ENCODE results near the gene S100A3. TPM values are rescaled to one million over a fixed set of nuclear protein-coding genes. Genes with fewer than 3 reads are reported as not detected.
"Not testable (repeated sequence)": the region's sequence is repeated elsewhere in the genome, so short reads cannot be mapped to it uniquely, and the experiment has no call there.

S100A3 gene
- total RNA-seq, 2 donors from 2014 or later: not detected

DNA sequence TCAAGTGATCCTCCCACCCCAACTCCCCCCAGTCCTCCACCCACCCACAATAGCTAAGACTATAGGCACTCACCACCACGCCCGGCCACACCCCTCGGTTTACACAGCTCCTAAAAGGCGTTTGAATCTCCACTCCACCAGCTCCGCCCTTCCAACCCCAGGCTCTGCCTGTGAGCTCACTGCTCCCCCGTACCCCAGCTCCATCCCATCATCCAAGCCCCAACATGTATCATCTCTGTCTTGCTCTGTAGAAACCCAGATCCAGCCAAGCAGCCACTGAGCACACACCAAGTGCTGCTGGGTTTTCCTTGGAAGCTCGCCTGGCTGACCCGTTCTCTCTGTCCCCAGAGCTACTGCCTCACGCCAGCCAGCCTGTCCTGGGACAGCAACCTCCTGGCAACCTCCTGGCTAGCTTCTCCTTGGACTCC lies 28.6 kb upstream of the S100A3 start:
- H3K27me3 Mint-ChIP-seq: peaks cover 24% of the 10 kb centered on the region
- H3K36me3 Mint-ChIP-seq (ENCODE audit: low read depth): no peaks in the 10 kb centered on the region
- H3K27ac Mint-ChIP-seq: no peak overlapping the region
- no peaks in the 10 kb centered on the region for H3K9me3 Mint-ChIP-seq
- ATAC-seq (replicated peaks): no peak
- peaks cover 7% of the 10 kb centered on the region for H3K4me1 Mint-ChIP-seq
- no peak overlapping the region for H3K4me3 Mint-ChIP-seq

DNA sequence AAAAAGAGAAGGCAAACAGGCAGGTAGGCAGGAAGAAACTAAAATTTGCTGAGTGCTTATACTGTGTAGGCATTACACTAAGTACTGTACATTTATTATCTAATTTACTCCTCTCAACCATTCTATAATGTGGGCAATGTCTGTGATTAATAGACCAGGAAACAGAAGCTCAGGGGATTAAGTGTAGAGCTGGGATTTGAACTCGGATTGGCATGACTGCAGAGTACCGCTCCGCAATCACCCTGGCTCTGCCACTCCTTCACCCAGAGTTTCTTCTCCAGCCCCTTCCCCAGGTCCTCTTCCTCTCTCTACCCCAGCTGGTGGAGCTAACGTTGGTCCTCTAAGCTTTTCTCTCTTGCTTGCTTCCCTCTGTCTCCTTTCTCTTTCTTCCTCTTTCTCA lies 28.1 kb upstream of the S100A3 start:
- Mint-ChIP-seq H3K4me1 (peaks cover 7% of the 10 kb centered on the region), H3K27me3 (peaks cover 24% of the 10 kb centered on the region), H3K27ac (no peak overlapping the region), H3K4me3 (no peak overlapping the region), H3K9me3 (no peaks in the 10 kb centered on the region), H3K36me3 (ENCODE audit: low read depth) (no peaks in the 10 kb centered on the region)
- ATAC-seq (replicated peaks): no peak

DNA sequence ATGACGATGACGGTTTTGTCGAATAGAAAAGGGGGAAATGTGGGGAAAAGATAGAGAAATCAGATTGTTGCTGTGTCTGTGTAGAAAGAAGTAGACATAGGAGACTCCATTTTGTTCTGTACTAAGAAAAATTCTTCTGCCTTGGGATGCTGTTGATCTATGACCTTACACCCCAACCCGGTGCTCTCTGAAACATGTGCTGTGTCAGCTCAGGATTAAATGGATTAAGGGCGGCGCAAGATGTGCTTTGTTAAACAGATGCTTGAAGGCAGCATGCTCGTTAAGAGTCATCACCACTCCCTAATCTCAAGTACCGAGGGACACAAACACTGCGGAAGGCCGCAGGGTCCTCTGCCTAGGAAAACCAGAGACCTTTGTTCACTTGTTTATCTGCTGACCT lies 26.4 kb upstream of the S100A3 start:
- H3K27ac Mint-ChIP-seq; H3K9me3 Mint-ChIP-seq; H3K36me3 Mint-ChIP-seq (ENCODE audit: low read depth); H3K4me3 Mint-ChIP-seq; ATAC-seq (replicated peaks): not testable (repeated sequence)
- H3K27me3 Mint-ChIP-seq: peaks cover 24% of the 10 kb centered on the region
- peaks cover 15% of the 10 kb centered on the region for H3K4me1 Mint-ChIP-seq

DNA sequence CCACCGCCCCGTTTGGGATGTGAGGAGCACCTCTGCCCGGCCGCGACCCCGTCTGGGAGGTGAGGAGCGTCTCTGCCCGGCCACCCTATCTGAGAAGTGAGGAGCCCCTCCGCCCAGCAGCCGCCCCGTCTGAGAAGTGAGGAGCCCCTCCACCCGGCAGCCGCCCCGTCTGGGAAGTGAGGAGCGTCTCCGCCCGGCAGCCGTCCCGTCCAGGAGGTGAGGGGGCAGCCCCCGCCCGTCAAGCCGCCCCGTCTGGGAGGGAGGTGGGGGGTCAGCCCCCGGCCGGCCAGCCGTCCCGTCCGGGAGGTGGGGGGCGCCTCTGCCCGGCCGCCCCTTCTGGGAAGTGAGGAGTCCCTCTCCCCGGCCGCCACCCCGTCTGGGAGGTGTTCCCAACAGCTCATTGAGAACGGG lies 26.0 kb upstream of the S100A3 start:
- Mint-ChIP-seq H3K27me3 (peaks cover 24% of the 10 kb centered on the region), H3K4me1 (peaks cover 15% of the 10 kb centered on the region)
- not testable (repeated sequence) for H3K9me3 Mint-ChIP-seq; ATAC-seq (replicated peaks); H3K4me3 Mint-ChIP-seq; H3K27ac Mint-ChIP-seq; H3K36me3 Mint-ChIP-seq (ENCODE audit: low read depth)

DNA sequence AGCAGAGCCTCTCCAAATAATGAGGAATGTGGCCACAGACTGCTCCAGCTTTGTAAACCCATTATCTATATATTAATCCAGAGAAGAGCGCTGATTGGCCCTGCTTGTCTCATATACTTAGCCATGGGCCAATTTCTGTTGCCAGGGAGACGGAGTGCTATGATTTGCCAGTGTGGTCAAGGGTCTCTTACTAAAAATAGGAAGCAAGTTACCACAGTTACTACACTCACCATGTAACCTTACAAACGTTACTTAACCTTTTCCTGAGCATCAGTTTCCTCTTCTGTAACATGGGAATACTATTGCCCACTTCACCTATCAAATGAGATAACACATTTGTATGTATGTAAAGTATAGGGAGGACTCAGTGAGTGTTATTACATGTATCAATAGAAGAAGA lies 24.3 kb upstream of the S100A3 start:
- ATAC-seq (replicated peaks): no peak
- Mint-ChIP-seq H3K36me3 (ENCODE audit: low read depth) (peaks cover 4% of the 10 kb centered on the region), H3K4me3 (peak overlapping the region; percentile 80), H3K9me3 (no peaks in the 10 kb centered on the region), H3K27me3 (peaks cover 13% of the 10 kb centered on the region), H3K4me1 (peaks cover 31% of the 10 kb centered on the region), H3K27ac (peak overlapping the region; percentile 95)

DNA sequence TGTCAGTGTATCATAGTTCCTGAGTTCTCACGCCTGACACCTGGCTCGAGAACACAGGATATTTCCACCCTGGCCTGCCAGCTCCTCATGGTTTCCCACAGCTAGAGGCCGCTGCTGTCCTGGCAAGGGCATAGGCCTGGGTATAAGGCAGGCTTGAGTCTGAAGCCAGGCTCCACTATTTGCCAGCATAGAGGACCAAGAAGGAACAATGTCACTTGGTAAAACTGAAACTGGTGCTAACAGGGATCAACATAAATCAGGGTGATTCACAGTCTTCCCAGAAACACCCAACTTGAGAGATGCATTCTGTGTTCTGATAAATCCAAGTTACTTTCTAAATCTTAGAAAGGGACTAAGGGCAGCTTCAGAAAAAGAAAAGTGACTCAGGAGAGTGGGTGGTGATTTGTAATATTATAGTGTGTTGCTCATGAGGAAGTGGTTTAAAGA lies 23.5 kb upstream of the S100A3 start:
- peaks cover 38% of the 10 kb centered on the region for H3K4me1 Mint-ChIP-seq
- H3K36me3 Mint-ChIP-seq (ENCODE audit: low read depth): peaks cover 12% of the 10 kb centered on the region
- ATAC-seq (replicated peaks): peak; percentile 82
- H3K9me3 Mint-ChIP-seq: no peaks in the 10 kb centered on the region
- peak overlapping the region; percentile 95 for H3K27ac Mint-ChIP-seq
- H3K27me3 Mint-ChIP-seq: peaks cover 5% of the 10 kb centered on the region
- H3K4me3 Mint-ChIP-seq: peak overlapping the region; percentile 80

DNA sequence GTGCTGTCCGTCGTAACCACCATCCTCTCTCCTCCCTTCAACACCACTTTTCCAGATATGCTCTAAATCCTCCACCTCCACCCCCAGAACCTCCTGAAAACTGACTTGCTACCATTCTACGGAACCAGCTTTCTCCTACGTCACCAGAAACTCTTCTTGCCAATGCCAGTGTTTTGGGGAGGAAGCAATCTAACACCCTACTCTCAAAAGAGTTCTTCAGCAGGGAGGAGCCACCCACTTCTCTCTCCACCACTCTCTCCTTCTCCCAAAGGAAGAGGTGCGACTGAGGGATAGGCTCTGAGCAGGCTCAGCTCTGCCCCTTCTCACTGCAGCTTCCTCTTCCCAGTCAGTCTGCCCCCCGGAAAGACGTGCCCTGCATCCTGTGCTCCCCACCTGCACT lies 22.6 kb upstream of the S100A3 start:
- Mint-ChIP-seq H3K4me1 (peaks cover 45% of the 10 kb centered on the region), H3K27me3 (no peaks in the 10 kb centered on the region), H3K4me3 (peak overlapping the region; percentile 80), H3K27ac (peak overlapping the region; percentile 95), H3K9me3 (no peaks in the 10 kb centered on the region), H3K36me3 (ENCODE audit: low read depth) (peaks cover 13% of the 10 kb centered on the region)
- ATAC-seq (replicated peaks): no peak

DNA sequence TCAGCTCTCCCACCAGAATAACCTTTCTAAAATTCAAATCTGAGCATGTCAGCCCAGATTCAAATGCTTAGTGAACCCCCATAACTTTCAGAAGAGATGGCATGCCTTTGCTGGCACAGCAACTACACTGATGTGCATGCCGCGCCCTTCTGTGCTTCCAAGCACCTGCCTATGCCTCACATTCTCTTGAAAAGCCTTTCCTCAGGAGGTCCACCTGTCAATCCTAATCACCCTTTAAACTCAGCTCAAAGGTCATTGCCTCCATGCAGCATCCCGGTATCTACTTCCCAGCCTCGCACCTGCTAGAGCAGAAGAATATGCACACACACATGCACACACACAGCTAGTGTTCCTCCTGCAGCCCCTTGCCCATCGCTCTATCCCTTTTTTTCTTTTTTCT lies 21.8 kb upstream of the S100A3 start:
- no peak for ATAC-seq (replicated peaks)
- Mint-ChIP-seq H3K27me3 (no peaks in the 10 kb centered on the region), H3K4me3 (no peak overlapping the region), H3K36me3 (ENCODE audit: low read depth) (peaks cover 14% of the 10 kb centered on the region), H3K27ac (peak overlapping the region; percentile 7), H3K9me3 (no peaks in the 10 kb centered on the region), H3K4me1 (peaks cover 50% of the 10 kb centered on the region)

DNA sequence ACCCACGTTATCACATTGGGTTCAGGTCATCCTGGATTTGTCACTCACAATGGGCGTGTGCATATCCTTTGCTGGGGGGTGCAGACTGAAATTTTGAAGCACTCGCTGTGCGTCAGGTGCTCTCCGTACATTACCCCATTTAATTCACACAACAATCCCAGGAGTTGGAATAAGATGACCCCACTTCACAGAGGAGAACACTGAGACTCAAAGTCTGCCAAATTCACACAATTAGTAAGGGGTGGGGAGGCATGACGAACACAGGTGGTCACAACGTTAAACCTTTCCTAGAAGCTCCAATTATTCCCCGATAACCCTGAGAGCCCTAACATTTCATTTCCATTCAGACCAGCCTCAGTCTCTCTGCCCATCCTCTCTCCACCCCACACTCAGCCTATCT lies 20.4 kb upstream of the S100A3 start:
- peak overlapping the region; percentile 100 for H3K27ac Mint-ChIP-seq
- H3K27me3 Mint-ChIP-seq: no peaks in the 10 kb centered on the region
- H3K4me3 Mint-ChIP-seq: peak overlapping the region; percentile 96
- no peak for ATAC-seq (replicated peaks)
- no peaks in the 10 kb centered on the region for H3K9me3 Mint-ChIP-seq
- peaks cover 55% of the 10 kb centered on the region for H3K4me1 Mint-ChIP-seq
- peaks cover 18% of the 10 kb centered on the region for H3K36me3 Mint-ChIP-seq (ENCODE audit: low read depth)

DNA sequence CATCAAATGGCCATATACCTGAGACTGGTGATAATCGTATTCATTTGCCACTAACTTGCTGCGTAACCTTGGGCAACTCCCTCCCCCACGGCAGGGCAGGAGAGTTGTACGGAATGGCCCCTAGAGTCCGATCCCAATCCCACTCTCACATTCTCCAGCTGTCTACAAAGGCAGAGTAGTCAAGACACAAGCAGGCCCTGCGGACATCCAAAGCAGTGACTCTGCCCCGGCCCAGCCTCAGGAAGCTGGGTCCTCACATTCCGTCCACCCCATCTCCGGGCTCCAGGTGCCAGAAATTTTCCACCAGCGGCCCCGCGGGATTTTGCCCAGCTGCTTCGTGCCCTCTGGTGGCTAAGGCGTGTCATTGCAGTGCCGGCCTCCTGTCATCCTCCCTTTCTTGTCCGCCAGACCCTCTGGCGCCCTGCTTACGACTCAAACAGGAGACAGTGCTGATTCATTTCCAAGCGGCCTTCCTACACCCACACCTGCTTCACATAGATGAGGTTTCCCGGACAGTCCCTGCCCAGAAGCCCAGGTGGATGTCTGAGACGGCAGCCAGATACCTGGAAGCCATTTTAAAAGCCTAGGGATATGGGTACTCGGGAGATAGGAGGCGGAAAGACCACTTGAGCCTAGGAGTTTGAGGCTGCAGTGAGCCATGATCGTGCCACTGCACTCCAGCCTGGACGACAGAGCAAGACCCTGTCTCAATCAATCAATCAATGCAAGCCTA lies 19.5 kb upstream of the S100A3 start:
- H3K4me3 Mint-ChIP-seq: peak overlapping the region; percentile 96
- peaks cover 18% of the 10 kb centered on the region for H3K36me3 Mint-ChIP-seq (ENCODE audit: low read depth)
- peak; percentile 31 for ATAC-seq (replicated peaks)
- no peaks in the 10 kb centered on the region for H3K9me3 Mint-ChIP-seq
- no peaks in the 10 kb centered on the region for H3K27me3 Mint-ChIP-seq
- peak overlapping the region; percentile 100 for H3K27ac Mint-ChIP-seq
- H3K4me1 Mint-ChIP-seq: peaks cover 55% of the 10 kb centered on the region

DNA sequence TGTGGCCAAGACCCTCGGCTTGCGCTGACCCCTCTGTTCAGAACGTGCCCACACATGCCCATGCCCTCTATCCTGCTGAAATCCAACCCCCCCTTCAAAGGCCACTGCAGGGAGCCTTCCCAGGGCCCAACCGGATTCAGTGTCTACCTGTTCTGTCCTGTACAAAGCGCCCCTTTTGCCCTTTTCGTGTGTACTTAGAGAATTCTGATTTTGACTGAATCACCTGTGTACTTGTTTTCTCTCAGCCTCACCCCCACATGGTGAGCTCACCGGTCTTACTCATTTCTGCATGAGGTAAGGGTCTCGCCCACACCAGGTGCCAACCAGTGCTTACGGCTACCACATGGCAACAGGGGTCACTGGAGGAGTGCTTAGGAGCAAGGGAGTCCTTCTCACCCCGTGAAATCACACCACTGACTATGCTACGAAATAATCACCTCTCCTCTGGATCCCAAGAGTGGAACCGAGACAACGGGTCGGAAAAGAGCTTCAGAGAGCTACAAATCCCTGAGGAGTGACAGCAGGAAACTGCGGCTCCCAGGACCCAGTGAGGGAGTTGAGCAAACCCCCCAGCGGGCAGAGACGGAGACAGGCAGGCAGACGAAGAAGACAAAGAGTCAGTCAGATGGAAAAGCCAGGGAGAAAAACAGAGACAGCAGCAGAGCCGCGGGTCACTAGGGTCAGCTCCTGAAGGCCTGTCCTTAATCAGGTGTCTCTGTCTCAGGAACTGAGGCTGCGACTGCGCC lies 18.7 kb upstream of the S100A3 start:
- Mint-ChIP-seq H3K4me3 (peak overlapping the region; percentile 96), H3K27ac (peak overlapping the region; percentile 100), H3K4me1 (peaks cover 48% of the 10 kb centered on the region), H3K27me3 (no peaks in the 10 kb centered on the region), H3K9me3 (no peaks in the 10 kb centered on the region), H3K36me3 (ENCODE audit: low read depth) (peaks cover 18% of the 10 kb centered on the region)
- peak; percentile 51 for ATAC-seq (replicated peaks)

DNA sequence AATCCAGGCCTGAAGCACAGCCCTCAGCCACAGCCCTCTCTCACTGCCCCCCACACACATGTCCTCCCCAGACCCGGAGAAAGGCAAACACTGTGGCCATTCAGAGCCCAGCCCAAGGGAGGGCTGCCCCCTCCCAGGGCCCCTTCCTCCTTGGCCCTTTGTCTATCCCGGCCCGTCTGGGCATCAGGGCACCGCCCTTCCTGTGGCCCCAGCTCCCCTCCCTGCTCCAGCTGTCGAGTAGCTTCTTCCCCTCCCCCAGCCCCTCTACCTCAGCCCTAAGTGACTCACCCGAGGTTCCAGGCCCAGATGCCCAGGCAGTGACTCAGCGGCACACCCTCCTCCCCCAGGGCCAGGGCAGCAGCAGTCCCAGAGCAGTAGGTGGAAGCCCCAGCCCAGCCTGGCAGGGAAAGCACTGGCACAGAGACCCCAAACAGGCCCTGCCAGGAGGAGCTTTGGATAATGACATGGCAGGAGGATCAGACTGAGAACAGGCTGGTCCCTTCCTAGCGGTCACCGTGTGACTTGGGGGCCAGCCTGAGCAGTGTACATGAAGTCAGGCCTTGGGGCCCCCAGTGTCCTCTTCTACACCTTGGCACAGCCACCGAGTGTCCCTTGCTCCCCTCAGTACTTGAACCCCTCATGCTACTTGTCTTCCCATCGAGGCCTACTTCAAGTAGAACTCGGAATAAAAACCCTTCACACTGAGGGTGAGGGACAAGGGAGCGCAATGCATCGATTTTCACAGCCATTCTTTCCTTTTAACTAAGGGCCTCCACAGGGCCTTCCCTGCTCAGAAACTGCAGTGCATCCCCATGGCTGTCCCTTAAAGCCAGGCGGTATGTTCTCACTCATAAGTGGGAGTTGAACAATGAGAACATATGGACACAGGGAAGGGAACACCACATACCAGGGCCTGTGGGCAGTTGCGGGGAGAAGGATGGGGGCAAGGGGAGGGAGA lies 17.6 kb upstream of the S100A3 start:
- H3K27ac Mint-ChIP-seq: peak overlapping the region; percentile 100
- H3K9me3 Mint-ChIP-seq: no peaks in the 10 kb centered on the region
- peaks cover 18% of the 10 kb centered on the region for H3K36me3 Mint-ChIP-seq (ENCODE audit: low read depth)
- peak; percentile 83 for ATAC-seq (replicated peaks)
- no peaks in the 10 kb centered on the region for H3K27me3 Mint-ChIP-seq
- peaks cover 44% of the 10 kb centered on the region for H3K4me1 Mint-ChIP-seq
- peak overlapping the region; percentile 96 for H3K4me3 Mint-ChIP-seq

DNA sequence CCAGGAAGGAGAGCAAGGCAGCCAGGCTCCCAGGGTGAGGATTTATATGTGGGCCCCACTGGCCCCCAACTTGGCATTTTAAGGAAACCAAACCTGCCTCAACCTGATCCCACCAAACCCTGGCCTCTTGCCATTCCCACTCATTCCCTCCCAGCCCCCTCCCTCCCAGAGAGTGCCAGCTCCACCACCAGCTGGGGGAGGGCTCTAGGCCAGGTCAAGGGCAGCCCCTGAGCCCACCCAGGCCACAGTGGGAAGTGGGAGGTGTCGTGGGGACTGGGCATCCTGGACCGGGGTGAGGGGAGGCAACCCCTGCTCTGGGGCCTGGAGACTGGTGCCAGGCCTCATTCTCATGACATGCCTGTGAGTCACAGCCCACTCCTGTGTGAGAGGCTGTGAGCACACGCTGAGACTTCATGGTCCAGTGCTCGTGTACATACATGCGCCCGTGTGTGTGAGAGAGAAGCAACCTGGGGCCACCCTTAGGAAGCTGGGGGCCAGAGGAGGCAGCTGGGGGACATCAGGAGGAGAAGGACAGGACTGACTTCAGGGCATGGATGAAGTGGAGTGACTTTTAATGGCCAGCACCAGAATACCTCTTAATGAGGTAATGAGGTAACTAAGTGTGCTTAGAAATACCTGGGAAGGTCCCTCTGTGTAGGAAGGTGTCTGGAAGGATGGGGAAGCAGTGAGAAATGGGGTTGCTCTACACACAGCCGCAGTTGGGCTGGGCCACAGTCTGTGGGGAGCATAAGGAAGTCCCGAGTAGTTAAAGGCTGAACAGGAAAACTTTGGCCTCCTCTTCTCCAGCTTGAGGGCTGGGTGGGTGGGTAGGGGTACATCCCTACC lies 16.7 kb upstream of the S100A3 start, which contains the start of gene S100A2:
TSS of gene S100A2 (minus strand) at position 316 of the 846 bp plus-strand sequence. CDS start 1,967 bp downstream, outside the sequence.
- ATAC-seq (replicated peaks): peak; percentile 74
- H3K36me3 Mint-ChIP-seq (ENCODE audit: low read depth): peaks cover 18% of the 10 kb centered on the region
- H3K4me1 Mint-ChIP-seq: peaks cover 40% of the 10 kb centered on the region
- H3K27ac Mint-ChIP-seq: peak within 1 kb of the TSS; percentile 100
- H3K27me3 Mint-ChIP-seq: no peaks in the 10 kb centered on the region
- H3K4me3 Mint-ChIP-seq: peak within 1 kb of the TSS; percentile 96
- H3K9me3 Mint-ChIP-seq: no peaks in the 10 kb centered on the region

Measured in activated T-helper 17 cell treated with anti-CD3 and anti-CD28 coated beads, Interleukin-2, amount 50 U/mL, for 72 hours (primary cell).